Loucy (cell line): ENCODE measurements around the gene NBPF3.
A peak's percentile ranks its signal among the peaks of the same experiment; 100 is the strongest.
"Not testable (repeated sequence)": the region's sequence is repeated elsewhere in the genome, so short reads cannot be mapped to it uniquely, and the experiment has no call there.

ENCODE experiments used
- H2AFZ ChIP-seq: fragments of 200-600 bp; sonication (generic); 2 replicates; pipeline ENCODE4 v1.6.0; 2016; ENCODE audit warnings: antibody characterized with exemption, mild to moderate bottlenecking, low read length, moderate library complexity
- H3F3A ChIP-seq: fragments of 200-600 bp; 2 replicates; pipeline ENCODE4 v1.6.0; 2016; ENCODE audit warnings: antibody characterized with exemption, low read depth, mild to moderate bottlenecking
- H3K27me3 ChIP-seq: fragments of 200-600 bp; sonication (generic); 2 replicates; pipeline ENCODE4 v1.6.1; 2014; ENCODE audit warnings: low read length, mild to moderate bottlenecking; ENCODE audit not compliant: insufficient read depth, poor library complexity, severe bottlenecking
- H3K36me3 ChIP-seq: fragments of 200-600 bp; sonication (generic); 2 replicates; pipeline ENCODE4 v1.6.1; 2016; ENCODE audit warnings: low read length; ENCODE audit not compliant: insufficient read depth
- H3K4me1 ChIP-seq: fragments of 200-600 bp; sonication (generic); 2 replicates; pipeline ENCODE4 v1.5.1; 2014; ENCODE audit warnings: low read length, mild to moderate bottlenecking; ENCODE audit not compliant: insufficient read depth, poor library complexity, severe bottlenecking
- H3K4me2 ChIP-seq: fragments of 200-600 bp; sonication (generic); 2 replicates; pipeline ENCODE4 v1.6.0; 2014; ENCODE audit warnings: antibody characterized with exemption, low read length, low read depth, mild to moderate bottlenecking; ENCODE audit not compliant: poor library complexity, severe bottlenecking
- H3K4me3 ChIP-seq: fragments of 200-600 bp; sonication (generic); 2 replicates; pipeline ENCODE4 v1.5.1; 2014; ENCODE audit warnings: low read length, mild to moderate bottlenecking, mixed read lengths; ENCODE audit not compliant: poor library complexity, severe bottlenecking
- H3K79me2 ChIP-seq: fragments of 200-600 bp; sonication (generic); 2 replicates; pipeline ENCODE4 v1.6.1; 2014; ENCODE audit warnings: low read length; ENCODE audit not compliant: insufficient read depth
- H3K9ac ChIP-seq: fragments of 200-600 bp; sonication (generic); 2 replicates; pipeline ENCODE4 v1.6.0; 2014; ENCODE audit warnings: mild to moderate bottlenecking, low read depth, low read length, moderate library complexity; ENCODE audit not compliant: poor library complexity, severe bottlenecking
- H3K9me2 ChIP-seq: fragments of 200-600 bp; sonication (generic); replicated peaks from 2 replicates; pipeline ENCODE4 v1.6.1; 2016; ENCODE audit warnings: low read depth, low read length, mixed read lengths
- H3K9me3 ChIP-seq: fragments of 200-600 bp; sonication (generic); 2 replicates; pipeline ENCODE4 v1.6.1; 2014; ENCODE audit warnings: mild to moderate bottlenecking, antibody characterized with exemption, low read length, low read depth; ENCODE audit not compliant: insufficient read depth
- H4K20me1 ChIP-seq: fragments of 200-600 bp; sonication (generic); 2 replicates; pipeline ENCODE4 v1.6.0; 2014; ENCODE audit warnings: antibody characterized with exemption, low read length, mild to moderate bottlenecking; ENCODE audit not compliant: insufficient read depth, poor library complexity, severe bottlenecking
- CTCF ChIP-seq: fragments of 200-600 bp; sonication (generic); conservative IDR thresholded peaks from 2 replicates; pipeline ENCODE4 v1.5.1; 2014; ENCODE audit warnings: mild to moderate bottlenecking, antibody characterized with exemption, low read length
- EZH2phosphoT487 ChIP-seq: fragments of 200-600 bp; IDR thresholded peaks from 2 replicates; pipeline ENCODE4 v1.6.1; 2018; ENCODE audit warnings: antibody characterized with exemption, mild to moderate bottlenecking, moderate library complexity, borderline replicate concordance

NBPF3 gene

GRCh38 chr1:21451981-21452411 lies 12.1 kb downstream of the NBPF3 start:
- H3K9ac ChIP-seq: peak overlapping the region; percentile 36
- H3K36me3 ChIP-seq: peaks cover 18% of the 10 kb centered on the region
- H3K4me2 ChIP-seq: peak overlapping the region; percentile 25
- no peaks in the 10 kb centered on the region for H3K9me2 ChIP-seq
- no peaks in the 10 kb centered on the region for H3K9me3 ChIP-seq
- H3K4me1 ChIP-seq: peaks cover 67% of the 10 kb centered on the region
- no peak for TF ChIP-seq EZH2phosphoT487
- TF ChIP-seq CTCF: no peak
- no peak overlapping the region for H2AFZ ChIP-seq
- H4K20me1 ChIP-seq: no peaks in the 10 kb centered on the region
- H3K27me3 ChIP-seq: no peaks in the 10 kb centered on the region
- H3F3A ChIP-seq: no peaks in the 10 kb centered on the region
- H3K4me3 ChIP-seq: no peak overlapping the region
- peaks cover 33% of the 10 kb centered on the region for H3K79me2 ChIP-seq

- peak overlapping the region; percentile 18 for H3K4me2 ChIP-seq
Observed at GRCh38 chr1:21453964-21454614, 14.2 kb downstream of the NBPF3 start.

GRCh38 chr1:21454904-21455303 lies 15.0 kb downstream of the NBPF3 start:
- H3K9me3 ChIP-seq, H3F3A ChIP-seq, H3K4me2 ChIP-seq, H4K20me1 ChIP-seq, H3K27me3 ChIP-seq, H3K9ac ChIP-seq, H3K4me3 ChIP-seq, H3K9me2 ChIP-seq, H2AFZ ChIP-seq: not testable (repeated sequence)
- H3K36me3 ChIP-seq: peaks cover 14% of the 10 kb centered on the region
- peaks cover 45% of the 10 kb centered on the region for H3K4me1 ChIP-seq
- H3K79me2 ChIP-seq: peaks cover 16% of the 10 kb centered on the region

More at GRCh38 chr1:21453964-21454614, 14.2 kb downstream of the NBPF3 start:
- not testable (repeated sequence) for H2AFZ ChIP-seq, H3K9me3 ChIP-seq, H3K27me3 ChIP-seq, H4K20me1 ChIP-seq, H3K9me2 ChIP-seq, H3F3A ChIP-seq
- peaks cover 14% of the 10 kb centered on the region for H3K36me3 ChIP-seq
- H3K9ac ChIP-seq: peak overlapping the region; percentile 36
- peaks cover 50% of the 10 kb centered on the region for H3K4me1 ChIP-seq
- peaks cover 16% of the 10 kb centered on the region for H3K79me2 ChIP-seq
- H3K4me3 ChIP-seq: peak overlapping the region; percentile 41

GRCh38 chr1:21457654-21458053 lies 17.7 kb downstream of the NBPF3 start:
- Histone ChIP-seq H3K4me2 (no peak overlapping the region), H3F3A (no peaks in the 10 kb centered on the region), H4K20me1 (no peaks in the 10 kb centered on the region), H3K9me2 (no peaks in the 10 kb centered on the region), H3K9me3 (no peaks in the 10 kb centered on the region), H3K27me3 (no peaks in the 10 kb centered on the region), H3K4me1 (peaks cover 20% of the 10 kb centered on the region), H3K36me3 (0 out of 2 replicates have a peak, but pooled peaks cover 8% of the 10 kb centered on the region), H3K79me2 (peaks cover 4% of the 10 kb centered on the region; the same call in 1 of the 2 replicates), H2AFZ (no peak overlapping the region), H3K9ac (no peak overlapping the region), H3K4me3 (no peak overlapping the region)
- TF ChIP-seq CTCF (no peak), EZH2phosphoT487 (no peak)

- not testable (repeated sequence) for H3K79me2 ChIP-seq, H3K9me2 ChIP-seq, H3K4me3 ChIP-seq, H3K9ac ChIP-seq, H3F3A ChIP-seq, H3K4me1 ChIP-seq, H3K36me3 ChIP-seq, H4K20me1 ChIP-seq, H2AFZ ChIP-seq, H3K27me3 ChIP-seq, H3K4me2 ChIP-seq, H3K9me3 ChIP-seq
Observed at GRCh38 chr1:21465127-21465526, 25.2 kb downstream of the NBPF3 start.

GRCh38 chr1:21467946-21468345 lies 28.0 kb downstream of the NBPF3 start:
- not testable (repeated sequence) for H3K4me3 ChIP-seq, H3K79me2 ChIP-seq, H3K9me3 ChIP-seq, H3K9ac ChIP-seq, H3K27me3 ChIP-seq, H3K4me1 ChIP-seq, H2AFZ ChIP-seq, H3F3A ChIP-seq, H3K4me2 ChIP-seq, H3K9me2 ChIP-seq, H4K20me1 ChIP-seq
- peaks cover 15% of the 10 kb centered on the region; the same call in 1 of the 2 replicates for H3K36me3 ChIP-seq
